EL (cell line): Measurements from ENCODE around the gene MAP1LC3C.

ENCODE experiments used
- DNase-seq: peaks from one replicate; pipeline ENCODE4 v3.0.0-alpha.2; 2016

MAP1LC3C gene

DNA sequence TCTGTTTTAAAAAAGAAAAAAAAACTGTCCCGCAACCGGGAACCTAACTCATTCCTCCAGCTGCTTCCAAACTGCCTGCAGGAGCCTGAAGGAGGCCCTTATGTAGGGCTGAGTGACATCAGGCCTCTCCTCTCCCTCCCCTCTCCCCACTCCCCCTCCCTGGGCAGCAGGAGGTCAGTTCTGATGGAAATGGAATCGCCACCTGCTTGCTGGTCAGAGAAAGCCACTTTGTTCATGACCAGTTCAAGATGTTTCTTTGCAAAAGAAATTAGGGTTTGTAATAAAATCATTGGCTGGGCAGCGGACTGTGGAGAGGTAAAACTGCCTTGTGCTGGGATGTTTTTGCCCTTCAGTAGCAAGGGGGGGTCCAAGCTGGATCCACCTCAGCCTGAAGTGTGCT is at the start of gene MAP1LC3C:
Gene MAP1LC3C (minus strand): TSS at position 73 of the 400 bp plus-strand sequence. CDS start 90 bp downstream, outside the sequence.
- DNase-seq: no peak

DNA sequence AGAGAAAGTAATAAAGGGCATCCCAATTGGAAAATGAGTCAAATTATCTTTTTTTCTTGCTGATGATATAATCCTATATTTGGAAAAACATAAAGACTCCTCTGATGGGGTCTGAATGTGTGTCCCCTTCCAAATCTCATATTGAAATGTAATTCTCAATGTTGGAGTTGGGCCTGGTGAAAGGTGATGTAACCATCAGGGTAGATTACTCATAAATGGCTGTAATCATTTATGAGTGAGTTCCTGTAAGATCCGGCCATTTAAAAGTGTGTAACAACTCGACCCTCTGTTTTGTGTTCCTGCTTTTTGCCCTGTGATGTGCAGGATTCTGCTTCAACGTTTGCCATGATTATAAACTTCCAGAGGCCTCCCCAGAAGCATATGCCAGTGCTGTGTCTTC is 44.3 kb upstream of the MAP1LC3C start:
- no peak for DNase-seq

DNA sequence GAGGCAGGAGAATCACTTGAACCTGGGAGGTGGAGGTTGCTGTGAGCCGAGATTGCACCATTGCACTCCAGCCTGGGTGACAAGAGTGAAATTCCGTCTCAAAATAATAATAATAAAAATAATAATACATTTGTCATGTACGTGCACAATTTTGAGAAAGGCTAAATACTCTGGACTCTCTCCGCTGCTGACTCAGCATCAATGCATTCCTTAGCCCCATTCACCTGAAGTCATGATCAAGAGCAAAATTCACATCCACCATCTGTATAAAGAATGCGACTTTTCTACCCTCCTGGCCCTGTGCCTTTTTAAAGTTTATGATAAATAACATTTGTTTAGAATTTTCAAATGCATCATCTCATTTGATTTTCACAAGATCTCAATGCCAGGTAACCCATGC is 35.5 kb upstream of the MAP1LC3C start:
- DNase-seq: no peak

DNA sequence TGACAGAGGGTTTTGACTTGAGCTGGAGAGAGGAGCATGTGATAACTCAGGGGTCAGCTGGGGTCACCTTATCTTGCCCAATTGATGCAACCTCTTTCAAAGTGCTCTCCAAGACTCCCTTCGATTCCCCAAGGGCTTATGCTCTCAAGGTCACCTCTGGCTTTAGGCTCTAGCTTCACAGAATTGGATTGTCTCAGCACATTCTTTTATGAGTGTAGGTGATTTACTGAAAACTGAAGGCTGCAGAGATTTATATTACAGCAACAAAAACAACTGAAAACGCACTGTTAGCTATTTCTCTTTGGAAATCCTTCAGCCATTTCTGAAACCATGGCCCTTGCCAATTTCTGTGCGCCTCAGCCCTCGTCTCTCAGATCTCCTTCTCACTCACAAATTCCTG is 34.5 kb upstream of the MAP1LC3C start:
- DNase-seq: no peak

DNA sequence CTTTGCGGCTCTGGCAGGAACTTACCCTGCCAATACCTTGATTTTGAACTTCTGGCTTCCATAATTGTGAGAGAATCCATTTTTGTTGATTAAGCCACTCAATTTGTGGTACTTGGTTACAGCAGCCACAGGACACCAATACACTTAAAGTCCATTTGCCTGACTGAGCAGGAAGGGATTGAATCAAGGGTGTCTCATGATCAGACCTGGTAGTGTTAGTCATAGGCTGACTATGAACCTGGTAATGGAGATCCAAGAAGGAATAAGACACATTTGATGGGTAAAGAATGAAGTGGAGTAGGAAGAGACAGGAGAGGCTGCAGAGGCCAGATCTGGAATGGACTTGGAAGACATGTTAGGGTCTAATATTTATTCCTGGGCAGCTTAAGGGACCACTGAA is 31.2 kb upstream of the MAP1LC3C start:
- no peak for DNase-seq

DNA sequence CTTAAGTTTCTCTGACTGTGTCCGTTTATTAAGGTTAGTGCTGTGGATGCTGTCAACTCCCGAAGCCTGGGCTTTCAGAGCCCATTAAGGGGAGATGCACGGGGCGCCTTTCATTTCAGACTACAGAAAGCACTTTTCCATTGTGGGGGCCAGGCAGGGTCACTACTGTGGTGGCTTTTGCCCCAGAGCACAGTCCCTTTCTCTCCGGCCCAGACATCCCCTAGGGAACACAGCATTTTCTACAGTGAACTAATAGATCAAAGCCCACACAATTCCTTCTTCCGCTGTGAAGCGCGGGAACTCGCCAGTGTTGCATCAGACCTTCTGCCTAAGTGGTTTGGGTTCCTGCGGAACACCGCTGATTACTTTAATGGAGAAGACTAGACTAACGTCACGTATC is 26.8 kb upstream of the MAP1LC3C start:
- DNase-seq: no peak

DNA sequence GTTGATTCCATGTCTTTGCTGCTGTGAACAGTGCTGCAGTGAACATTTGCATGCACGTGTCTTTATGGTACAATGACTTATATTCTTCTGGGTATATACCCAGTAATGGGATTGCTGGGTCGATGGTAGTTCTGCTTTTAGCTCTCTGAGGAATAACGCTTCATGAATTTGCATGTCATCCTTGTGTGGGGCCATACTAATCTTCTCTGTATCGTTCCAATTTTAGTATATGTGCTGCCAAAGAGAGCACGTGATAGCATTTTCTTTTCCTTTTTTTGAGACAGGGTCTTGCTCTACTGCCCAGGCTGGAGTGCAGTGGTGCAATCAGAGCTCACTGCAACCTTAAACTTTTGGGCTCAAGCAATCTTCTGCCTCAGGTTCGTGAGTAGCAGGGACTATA is 24.9 kb upstream of the MAP1LC3C start:
- no peak for DNase-seq

DNA sequence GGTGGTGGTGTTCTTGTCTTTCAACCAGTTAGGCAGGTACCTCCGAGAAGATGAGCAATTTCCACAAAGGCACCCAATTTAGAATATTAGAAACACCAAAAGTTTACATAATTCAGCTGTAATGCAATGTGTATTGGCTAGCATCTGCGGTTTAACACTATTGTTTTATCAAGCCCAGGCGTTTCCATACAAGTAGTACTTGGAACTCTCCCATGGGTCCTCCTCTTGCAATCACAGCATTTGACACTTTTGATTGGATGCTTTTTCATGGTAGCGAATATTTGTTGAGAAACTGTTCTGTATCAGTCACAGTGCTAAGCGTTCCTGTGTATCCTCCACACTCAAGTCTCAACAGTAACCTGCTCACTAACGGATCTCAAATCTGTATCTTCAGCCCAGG is 20.1 kb upstream of the MAP1LC3C start:
- DNase-seq: no peak

DNA sequence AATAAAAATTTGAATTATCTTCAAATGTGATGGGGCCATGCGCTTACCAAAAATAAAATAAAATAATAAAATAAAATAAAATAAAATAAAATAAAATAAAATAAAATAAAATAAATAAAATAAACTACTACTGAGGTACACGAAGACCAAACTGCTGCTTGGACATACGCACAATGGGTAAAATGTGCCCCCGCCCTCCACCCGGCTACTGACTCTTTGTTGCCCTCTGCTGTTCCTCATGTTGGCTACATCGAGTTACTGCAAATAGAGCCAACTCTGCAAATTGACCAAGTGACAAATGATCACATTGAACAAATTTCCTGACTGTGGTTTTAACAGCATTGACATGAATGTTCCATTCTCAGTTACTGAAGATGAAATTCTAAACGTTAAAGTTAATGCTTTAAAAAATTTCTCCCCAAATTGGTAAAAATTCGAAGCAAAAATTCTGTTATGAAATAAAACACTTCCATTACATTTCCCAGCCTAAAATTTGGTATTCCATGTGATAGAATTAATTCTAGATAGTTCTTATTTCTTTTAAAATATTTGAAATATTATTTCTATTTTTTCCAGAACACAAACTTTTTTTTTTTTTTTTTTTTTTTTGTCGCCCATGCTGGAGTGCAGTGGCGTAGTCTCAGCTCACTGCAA is 18.8 kb upstream of the MAP1LC3C start:
- DNase-seq: peak; percentile 62

DNA sequence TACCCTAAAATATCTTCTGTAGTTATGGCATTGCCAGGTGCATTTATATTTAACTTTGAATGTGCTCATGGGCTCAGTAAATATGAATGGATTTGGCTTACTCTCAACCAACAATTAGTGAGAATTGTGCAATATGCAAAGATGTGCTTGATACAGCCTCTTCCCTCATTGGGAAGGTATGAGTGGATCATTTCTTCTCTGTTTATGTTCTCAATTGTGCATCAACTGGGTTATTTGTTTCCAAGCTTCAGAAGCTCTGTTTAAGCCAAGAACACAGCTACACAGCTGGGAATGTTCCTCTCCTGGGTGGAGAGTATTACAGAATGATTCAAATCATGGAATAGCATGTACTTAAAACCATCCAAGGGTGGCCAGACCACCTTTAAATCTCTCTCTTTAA is 17.6 kb upstream of the MAP1LC3C start:
- DNase-seq: no peak

DNA sequence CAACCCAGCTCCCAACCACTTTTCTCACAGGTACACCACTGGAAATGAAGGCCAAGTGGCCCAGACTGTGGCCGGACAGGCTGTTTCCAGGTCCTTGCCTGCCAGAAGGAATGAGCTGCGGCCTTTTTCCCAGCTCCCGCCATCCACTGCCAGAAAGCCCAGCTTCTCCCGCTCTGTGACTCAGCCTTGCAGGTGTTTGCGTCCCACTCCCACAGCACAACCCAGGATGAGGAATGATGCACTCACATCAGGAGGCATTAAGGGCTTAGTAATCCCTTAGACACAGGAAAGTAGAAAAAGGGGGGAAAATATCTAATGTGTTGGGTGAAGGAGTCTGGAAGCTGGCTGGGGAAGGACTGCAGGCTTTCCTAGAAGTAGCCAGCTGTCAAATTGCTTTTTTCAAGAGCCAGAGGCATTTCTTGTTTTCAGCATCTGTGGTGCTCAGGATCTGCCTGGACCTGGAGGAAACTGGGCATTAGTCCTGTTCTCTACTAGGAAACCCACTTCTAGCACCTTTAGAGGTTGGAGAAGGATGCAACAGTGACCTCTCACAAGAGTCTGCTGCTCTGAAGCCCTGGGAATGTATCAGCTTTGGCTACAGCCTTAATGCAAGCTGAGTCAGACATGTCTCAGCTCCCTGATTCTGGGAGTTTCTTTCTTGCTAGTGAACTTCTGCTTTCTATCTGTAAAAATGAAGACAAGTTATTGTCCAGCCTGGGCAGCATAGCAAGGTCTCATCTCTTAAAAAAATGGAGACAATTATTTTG is 13.2 kb upstream of the MAP1LC3C start:
- peak; percentile 17 for DNase-seq

DNA sequence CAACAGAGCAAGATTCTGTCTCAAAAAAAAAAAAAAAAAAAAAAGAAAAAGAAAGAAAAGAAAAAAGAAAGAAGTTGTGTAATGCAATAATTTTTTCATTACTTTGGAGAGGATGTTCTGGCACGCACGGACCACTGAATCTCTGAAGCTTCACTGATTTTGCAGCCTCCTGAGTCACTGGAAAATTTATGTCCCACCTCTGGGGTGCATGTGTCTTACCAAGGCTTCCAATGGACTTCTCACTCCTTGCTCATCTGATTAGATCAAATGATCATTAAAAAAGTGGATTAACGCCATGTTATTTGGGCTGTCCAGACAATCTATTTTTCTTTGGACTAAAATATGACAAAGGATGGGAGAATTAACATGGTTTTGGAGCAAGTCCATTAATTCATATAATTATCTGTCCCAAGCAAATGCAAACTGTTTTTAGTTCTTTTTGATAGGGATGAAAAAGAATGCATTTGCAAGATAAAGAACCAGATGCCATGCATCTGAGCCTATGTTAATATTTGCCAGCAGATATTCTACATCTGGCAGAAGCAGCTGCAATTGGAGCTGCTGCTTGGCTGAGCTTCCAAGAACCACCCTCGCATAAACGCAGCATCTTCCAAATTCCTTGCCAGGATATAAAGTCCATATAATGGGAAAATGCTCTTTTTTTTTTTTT is 10.1 kb upstream of the MAP1LC3C start:
- DNase-seq: no peak

DNA sequence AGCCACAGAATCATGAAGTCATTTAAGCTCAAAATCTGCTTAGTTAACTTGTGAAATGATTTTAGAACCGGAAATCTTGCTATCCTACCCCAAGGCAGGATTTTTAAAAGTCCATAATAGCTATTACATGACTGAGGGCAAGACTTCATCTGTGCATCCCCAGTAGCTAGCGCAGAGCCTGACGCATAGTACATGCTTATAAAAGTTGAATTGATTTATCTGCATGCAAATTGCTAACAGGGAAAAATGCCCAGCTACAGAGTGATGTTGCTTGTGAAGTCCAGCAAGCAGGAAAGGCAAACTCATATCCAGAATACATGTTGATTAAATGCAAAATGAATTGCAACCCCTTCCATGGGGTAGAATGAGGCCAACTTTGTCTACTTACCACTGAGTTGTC is 8.1 kb upstream of the MAP1LC3C start:
- no peak for DNase-seq

DNA sequence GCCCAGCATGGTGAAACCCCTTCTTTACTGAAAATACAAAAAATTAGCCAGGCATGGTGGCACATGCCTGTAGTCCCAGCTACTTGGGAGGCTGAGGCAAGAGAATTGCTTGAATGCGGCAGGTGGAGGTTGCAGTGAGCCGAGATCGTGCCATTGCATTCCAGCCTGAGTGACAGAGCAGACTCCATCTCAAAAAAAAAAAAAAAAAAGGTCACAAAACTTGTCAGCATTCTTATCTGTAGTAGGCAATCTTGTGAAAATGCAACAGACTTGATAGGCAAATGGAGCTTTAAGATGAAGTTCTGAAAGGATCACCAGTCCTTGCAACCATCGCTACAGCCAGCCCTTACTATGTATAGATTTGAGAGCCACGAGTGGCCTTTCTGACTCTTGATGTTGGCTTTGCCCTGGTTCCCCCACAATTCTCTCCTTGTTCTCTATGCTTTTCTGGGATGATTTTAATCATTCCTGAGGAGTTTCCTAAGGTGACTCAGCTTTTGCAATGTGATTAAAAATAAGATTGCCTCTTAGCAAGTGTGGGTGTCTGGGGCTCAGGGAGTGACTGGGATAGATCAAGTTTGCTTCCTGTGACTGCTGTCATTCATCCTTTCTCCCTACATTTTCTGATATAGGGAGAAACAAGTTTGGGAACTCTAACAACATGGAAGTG is 7.1 kb upstream of the MAP1LC3C start:
- peak; percentile 65 for DNase-seq

DNA sequence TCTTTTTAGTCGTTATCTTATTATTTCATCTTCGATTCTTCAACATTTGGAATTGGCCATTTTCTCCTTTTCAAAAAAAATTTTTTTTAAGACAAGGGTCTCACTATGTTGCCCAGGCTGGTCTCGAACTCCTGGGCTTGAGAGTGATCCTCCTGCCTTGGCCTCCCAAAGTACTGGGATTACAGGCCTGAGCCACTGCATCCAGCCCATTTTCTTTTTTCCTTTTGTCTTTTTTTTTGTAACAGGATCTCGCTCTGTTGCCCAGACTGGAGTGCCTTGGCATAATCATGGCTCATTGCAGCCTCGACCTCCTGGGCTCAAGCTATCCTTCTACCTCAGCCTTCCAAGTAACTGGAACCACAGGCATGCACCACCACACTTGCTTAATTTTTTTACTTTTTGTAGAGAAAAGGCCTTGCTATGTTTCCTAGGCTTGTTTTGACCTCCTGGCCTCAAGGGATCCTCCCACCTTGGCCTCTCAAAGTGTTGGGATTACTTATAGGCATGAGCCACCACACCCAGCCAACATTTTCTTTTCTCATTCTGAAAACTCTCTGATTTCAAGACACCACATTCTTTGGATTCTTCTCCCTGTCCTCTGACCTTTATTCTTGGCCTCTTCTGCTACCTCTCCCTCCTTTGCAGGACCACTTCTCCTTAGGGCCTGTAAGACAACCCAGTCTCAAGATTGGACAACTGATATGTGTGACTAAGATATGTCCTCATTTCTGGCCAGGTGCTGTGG is 6.0 kb upstream of the MAP1LC3C start:
- DNase-seq: peak; percentile 70

DNA sequence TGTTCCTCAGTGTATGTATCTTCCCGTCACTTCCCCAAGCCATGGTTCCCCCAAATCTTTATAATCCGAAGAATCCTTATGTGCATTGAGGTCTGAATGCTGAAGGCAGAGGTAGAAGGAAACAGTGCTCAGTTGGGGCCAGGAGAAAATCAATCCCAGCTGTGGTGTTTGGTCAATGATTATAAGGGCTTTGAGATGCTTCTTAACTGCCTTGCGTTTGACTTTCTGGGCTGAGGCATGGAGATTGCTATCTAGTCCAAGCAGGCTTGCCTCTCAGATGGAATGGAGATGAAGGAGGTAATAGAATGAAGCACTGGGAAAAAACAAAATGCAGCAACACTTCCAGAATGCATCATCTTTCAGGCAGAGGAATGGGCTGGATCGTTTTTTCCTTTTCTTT is 3.6 kb upstream of the MAP1LC3C start:
- no peak for DNase-seq

DNA sequence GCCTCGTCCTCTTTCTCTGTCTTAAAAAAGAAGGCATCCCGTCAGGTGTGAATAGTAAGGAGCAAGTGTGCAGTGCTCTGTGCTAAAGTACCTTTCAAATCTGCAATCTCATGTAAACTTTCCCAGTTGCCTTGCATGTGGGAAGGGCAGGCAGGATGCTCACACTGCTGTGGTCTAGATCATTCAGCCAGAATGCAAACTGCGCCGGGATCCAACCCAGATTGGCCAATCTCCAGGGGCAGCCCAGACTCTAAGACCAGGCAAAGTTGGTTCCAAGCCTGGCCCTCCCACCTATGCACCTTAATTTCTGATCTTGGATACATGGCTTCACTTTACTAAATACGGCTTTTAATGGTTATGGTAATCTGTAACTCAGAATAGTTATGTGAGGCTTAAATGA is 3.2 kb upstream of the MAP1LC3C start:
- DNase-seq: no peak

DNA sequence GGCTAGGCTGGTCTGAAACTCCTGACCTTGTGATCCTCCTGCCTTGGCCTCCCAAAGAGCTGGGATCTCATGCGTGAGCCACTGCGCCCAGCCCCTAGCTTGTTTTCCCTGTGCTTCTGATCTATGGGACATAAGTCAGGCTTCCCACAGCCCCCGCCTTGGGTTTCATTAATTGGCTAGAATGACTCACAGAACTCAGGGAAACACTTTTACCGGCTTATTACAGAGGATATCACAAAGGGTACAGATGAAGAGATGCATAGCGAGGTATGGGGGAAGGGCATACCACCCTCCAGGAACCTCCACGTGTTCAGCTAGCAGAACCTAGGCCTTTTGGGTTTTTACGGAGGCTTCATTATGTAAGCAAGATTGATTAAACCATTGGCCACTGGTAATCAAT is 1.5 kb upstream of the MAP1LC3C start:
- DNase-seq: no peak

DNA sequence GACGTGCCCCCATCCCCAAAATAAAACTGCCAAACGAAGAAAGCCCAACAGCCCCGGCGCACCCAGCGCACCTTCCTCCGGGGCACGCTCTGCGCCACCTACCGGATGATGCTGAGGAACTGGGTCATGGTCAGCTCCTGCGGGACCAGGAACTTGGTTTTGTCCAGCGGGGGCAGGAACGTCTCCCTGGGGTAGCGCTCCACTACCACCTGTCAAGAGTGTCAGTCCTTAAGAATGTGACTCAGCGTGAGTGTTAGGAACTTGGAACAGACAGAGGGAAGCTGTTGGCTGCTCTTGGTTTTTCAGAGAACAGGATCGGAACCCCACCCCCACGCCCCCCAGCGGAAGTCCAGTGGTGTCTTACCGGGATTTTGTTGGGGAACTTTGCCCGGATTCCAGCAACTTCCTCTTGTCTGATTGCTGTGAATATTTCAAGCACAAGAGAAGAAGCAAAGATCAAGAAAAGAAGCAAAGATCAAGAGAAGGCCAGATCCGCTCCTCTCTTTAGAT is 431 bp downstream of the MAP1LC3C start:
- peak; percentile 88 for DNase-seq

DNA sequence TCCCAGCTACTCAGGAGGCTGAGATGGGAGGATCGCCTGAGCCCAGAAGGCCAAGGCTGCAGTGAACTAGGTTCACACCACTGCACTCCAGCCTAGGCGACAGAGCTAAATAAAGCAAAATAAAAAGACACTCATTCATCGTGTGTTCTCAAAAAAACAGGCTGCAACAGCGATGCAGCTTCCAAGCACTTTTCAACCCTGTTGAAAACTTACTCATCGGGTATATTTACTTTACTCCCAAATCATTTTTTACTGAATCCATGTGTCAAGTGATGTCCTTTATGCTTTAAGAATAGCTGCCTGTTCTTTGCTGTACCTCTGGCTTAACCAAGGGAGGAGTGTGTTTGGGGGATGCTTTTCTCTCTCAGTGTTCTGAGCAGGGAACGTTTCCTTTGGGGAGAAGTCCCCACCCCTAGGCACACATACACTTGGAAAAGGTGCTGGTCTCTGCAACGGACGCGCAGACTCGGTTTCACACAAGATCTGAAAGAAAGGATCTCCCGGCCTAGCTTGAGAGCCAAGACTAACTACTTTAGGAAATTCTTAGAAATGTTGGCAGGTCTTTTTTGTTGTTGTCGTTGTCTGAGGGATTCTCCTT is 1.4 kb downstream of the MAP1LC3C start:
- no peak for DNase-seq

DNA sequence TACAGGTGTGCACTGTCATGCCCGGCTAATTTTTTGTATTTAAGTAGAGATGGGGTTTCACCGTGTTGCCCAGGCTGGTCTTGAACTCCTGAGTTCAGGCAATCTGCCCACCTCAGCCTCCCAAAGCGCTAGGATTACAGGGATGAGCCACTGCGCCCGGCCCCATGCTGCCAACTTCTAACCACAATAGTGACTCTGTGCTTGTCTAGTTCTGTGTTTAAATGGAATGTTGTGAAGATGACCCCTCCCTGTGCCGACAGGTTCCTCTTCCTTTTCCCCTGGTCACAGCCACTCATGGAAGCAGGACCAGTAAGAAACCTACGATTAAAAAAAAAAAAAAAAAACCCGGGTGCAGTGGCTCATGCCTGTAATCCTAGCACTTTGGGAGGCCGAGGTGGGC is 4.7 kb downstream of the MAP1LC3C start:
- no peak for DNase-seq

DNA sequence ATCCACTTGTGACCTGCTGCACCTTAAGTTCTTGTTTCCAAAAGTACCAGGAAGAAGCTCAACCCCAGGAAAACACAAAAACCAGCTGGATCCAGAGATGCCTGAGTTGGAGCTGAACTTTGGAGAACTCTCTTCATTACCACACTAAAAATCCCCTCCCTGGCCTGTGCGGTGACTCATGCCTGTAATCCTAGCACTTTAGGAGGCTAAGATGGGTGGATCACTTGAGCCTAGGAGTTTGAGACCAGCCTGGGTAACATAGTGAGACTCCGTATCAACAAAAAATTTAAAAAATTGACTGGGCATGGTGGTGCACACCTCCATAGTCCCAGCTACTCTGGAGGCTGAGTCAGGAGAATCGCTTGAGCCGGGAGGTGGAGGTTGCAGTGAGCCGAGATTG is 6.2 kb downstream of the MAP1LC3C start:
- DNase-seq: peak; percentile 70
